Keratinocyte (primary cell): Measurements from ENCODE around the gene CTNNBL1. TPM values are rescaled to one million over a fixed set of nuclear protein-coding genes. Genes with fewer than 3 reads are reported as not detected.

Experiments
- DNase-seq: peaks from one replicate; pipeline ENCODE4 v3.0.0-alpha.2; 2011; ENCODE audit warnings: low read depth, missing footprints, low spot score
- FAIRE-seq: peaks from 2 replicates; lab custom pipeline; 2011; peaks lifted over from hg19 to GRCh38; lab: Jason Lieb, UNC
- H2AFZ ChIP-seq: 2 replicates; pipeline ENCODE4 v1.6.0; 2012; ENCODE audit warnings: low read length, control low read depth, inconsistent platforms; ENCODE audit not compliant: control insufficient read depth
- H3K27ac ChIP-seq: 2 replicates; pipeline ENCODE4 v1.5.1; 2011; ENCODE audit warnings: low read length; ENCODE audit not compliant: control insufficient read depth, insufficient read depth
- H3K27me3 ChIP-seq: 3 replicates; pipeline ENCODE4 v1.6.0; 2011; ENCODE audit warnings: low read length; ENCODE audit not compliant: control insufficient read depth, insufficient read depth; ENCODE audit errors: extremely low read depth
- H3K36me3 ChIP-seq, 2 experiments: 2 replicates in 1 of 2; 3 replicates in 1 of 2; pipeline ENCODE4 v1.5.1; 2011; ENCODE audit warnings: low read length in 2 of 2, mild to moderate bottlenecking in 1 of 2; ENCODE audit not compliant: control insufficient read depth in 2 of 2, insufficient read depth in 2 of 2; ENCODE audit errors: extremely low read depth in 1 of 2
- H3K4me1 ChIP-seq: 3 replicates; pipeline ENCODE4 v1.5.1; 2011; ENCODE audit warnings: low read length; ENCODE audit not compliant: control insufficient read depth, insufficient read depth; ENCODE audit errors: extremely low read depth
- H3K4me2 ChIP-seq: 3 replicates; pipeline ENCODE4 v1.6.0; 2011; ENCODE audit warnings: low read depth, low read length; ENCODE audit not compliant: control insufficient read depth, insufficient read depth; ENCODE audit errors: extremely low read depth
- H3K4me3 ChIP-seq, 3 experiments: fragments of 200-600 bp in 1 of 3; sonication (generic) in 1 of 3; 2 replicates in 2 of 3; 3 replicates in 1 of 3; pipeline ENCODE4 v1.5.1; 2011 to 2016; ENCODE audit warnings: low read length in 3 of 3, mild to moderate bottlenecking in 3 of 3, control low read depth in 2 of 3, inconsistent platforms in 1 of 3, low read depth in 1 of 3, mixed read lengths in 1 of 3, mixed run types in 1 of 3, moderate library complexity in 1 of 3; ENCODE audit not compliant: control insufficient read depth in 2 of 3, insufficient read depth in 2 of 3; ENCODE audit errors: extremely low read depth in 1 of 3
- H3K79me2 ChIP-seq: 2 replicates; pipeline ENCODE4 v1.6.0; 2012; ENCODE audit warnings: low read length; ENCODE audit not compliant: control insufficient read depth, insufficient read depth
- H3K9ac ChIP-seq: 3 replicates; pipeline ENCODE4 v1.6.0; 2011; ENCODE audit warnings: low read length; ENCODE audit not compliant: control insufficient read depth, insufficient read depth; ENCODE audit errors: extremely low read depth
- H3K9me1 ChIP-seq: 3 replicates; pipeline ENCODE4 v1.6.0; 2011; ENCODE audit warnings: low read length; ENCODE audit not compliant: control insufficient read depth, insufficient read depth; ENCODE audit errors: extremely low read depth
- H3K9me3 ChIP-seq: 2 replicates; pipeline ENCODE4 v1.5.1; 2012; ENCODE audit warnings: low read depth, low read length; ENCODE audit not compliant: control insufficient read depth
- H4K20me1 ChIP-seq: 3 replicates; pipeline ENCODE4 v1.6.0; 2011; ENCODE audit warnings: low read length; ENCODE audit not compliant: control insufficient read depth, insufficient read depth; ENCODE audit errors: extremely low read depth
- CTCF ChIP-seq, 3 experiments: IDR thresholded peaks in 1 of 3; conservative IDR thresholded peaks in 1 of 3; optimal IDR thresholded peaks in 1 of 3; 2 replicates in 2 of 3; 3 replicates in 1 of 3; pipeline versions ENCODE3 to v1.5.1; 2011; ENCODE audit warnings: low read length in 3 of 3, mild to moderate bottlenecking in 3 of 3, moderate library complexity in 2 of 3, control low read depth in 1 of 3, inconsistent platforms in 1 of 3; ENCODE audit not compliant: insufficient read depth in 2 of 3; ENCODE audit errors: extremely low read depth in 1 of 3
- EZH2 ChIP-seq: IDR thresholded peaks from one replicate; pipeline ENCODE4 v1.6.1; 2012; ENCODE audit warnings: inconsistent platforms, mild to moderate bottlenecking, low read length, moderate library complexity
- dilution Hi-C: fragments of 300-500 bp; cut with MboI; formaldehyde crosslinking; loops from one replicate; pipeline ENCODE4 v1.7.0; 2020; ENCODE audit warnings: low sequenced_read_pairs; ENCODE audit not compliant: extremely low pct_ligation_motif_present
- polyA plus RNA-seq, 5 experiments: library from polyadenylated mRNA; depleted of rRNA in 3 of 5; stranded (reverse) in 3 of 5; stranded (forward) in 1 of 5; unstranded in 1 of 5; fragments of >200 nt; gene quantifications; 1 replicate in 1 of 5; 2 replicates in 3 of 5; 3 replicates in 1 of 5; pipeline versions ENCODE4 v1.2.1 to v1.2.3, GENCODE V29; 2011 to 2012; ENCODE audit warnings: missing spikeins in 2 of 5, low read depth in 1 of 5, low replicate concordance in 1 of 5

The CTNNBL1 gene
- polyA plus RNA-seq, 1 donor (not counting 4 experiments of a cell fraction or from before 2014, with no cell fraction given) = 37.0 TPM

- Histone ChIP-seq H3K79me2 (no peaks in the 10 kb centered on the region), H3K36me3 (no peaks in the 10 kb centered on the region), H3K9ac (no peak overlapping the region), H2AFZ (no peak overlapping the region), H4K20me1 (no peaks in the 10 kb centered on the region), H3K4me3 (no peak overlapping the region), H3K27ac (no peak overlapping the region), H3K4me1 (no peaks in the 10 kb centered on the region), H3K4me2 (no peak overlapping the region), H3K9me3 (no peaks in the 10 kb centered on the region), H3K27me3 (peaks cover 4% of the 10 kb centered on the region), H3K9me1 (no peaks in the 10 kb centered on the region)
- TF ChIP-seq EZH2 = no peak
- TF ChIP-seq CTCF (optimal IDR thresholded peaks at IDR 0.05 in 1 of 3, IDR thresholded peaks at IDR 0.05 in 1 of 3, conservative IDR thresholded peaks at IDR 0.05 in 1 of 3; ENCODE audit: extremely low read depth in 1 of 3, insufficient read depth in 2 of 3, low read length in 3 of 3) = no peak
- no peak for DNase-seq
- no peak for FAIRE-seq
- dilution Hi-C loops = no loop called here
Observed at GRCh38 chr20:37649676-37650370, 44.0 kb upstream of the CTNNBL1 start.

DNA sequence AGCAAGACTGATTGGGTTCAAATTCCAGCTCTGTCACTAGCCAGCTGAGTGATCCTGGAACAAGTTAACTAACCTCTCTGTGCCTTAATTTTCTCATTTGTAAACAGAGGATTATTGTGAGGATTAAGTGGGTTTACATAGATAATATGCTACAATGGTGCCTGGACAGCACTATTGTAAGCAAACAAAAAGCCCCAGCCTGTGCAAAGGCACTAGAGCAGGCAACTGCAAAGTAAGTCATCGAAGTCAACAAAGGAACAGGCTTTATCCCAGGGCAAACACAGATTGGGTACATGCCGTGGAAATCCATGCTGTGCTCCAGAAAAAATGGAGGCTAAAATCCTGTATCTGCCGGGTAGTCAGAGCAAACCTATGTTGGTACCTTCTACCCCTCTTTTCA is 43.2 kb upstream of the CTNNBL1 start:
- Histone ChIP-seq H3K4me1 (no peaks in the 10 kb centered on the region), H4K20me1 (no peaks in the 10 kb centered on the region), H3K36me3 (no peaks in the 10 kb centered on the region), H3K4me3 (no peak overlapping the region), H3K9me3 (no peaks in the 10 kb centered on the region), H3K9ac (no peak overlapping the region), H2AFZ (no peak overlapping the region), H3K27me3 (peaks cover 4% of the 10 kb centered on the region), H3K4me2 (no peak overlapping the region), H3K9me1 (no peaks in the 10 kb centered on the region), H3K79me2 (no peaks in the 10 kb centered on the region), H3K27ac (no peak overlapping the region)
- dilution Hi-C loops = no loop called here
- FAIRE-seq = no peak
- no peak for DNase-seq
- TF ChIP-seq EZH2 = no peak
- no peak for TF ChIP-seq CTCF (optimal IDR thresholded peaks at IDR 0.05 in 1 of 3, IDR thresholded peaks at IDR 0.05 in 1 of 3, conservative IDR thresholded peaks at IDR 0.05 in 1 of 3; ENCODE audit: extremely low read depth in 1 of 3, insufficient read depth in 2 of 3, low read length in 3 of 3)
